ENCODE data around the gene GUK1. TPM values are rescaled to one million over a fixed set of nuclear protein-coding genes. Genes with fewer than 3 reads are reported as not detected.
A peak's percentile ranks its signal among the peaks of the same experiment; 100 is the strongest.

GUK1 gene
- total and polyA plus RNA-seq, 2 of the 4 experiments (the other 2 are of a cell fraction), result 465 to 548 TPM

DNA sequence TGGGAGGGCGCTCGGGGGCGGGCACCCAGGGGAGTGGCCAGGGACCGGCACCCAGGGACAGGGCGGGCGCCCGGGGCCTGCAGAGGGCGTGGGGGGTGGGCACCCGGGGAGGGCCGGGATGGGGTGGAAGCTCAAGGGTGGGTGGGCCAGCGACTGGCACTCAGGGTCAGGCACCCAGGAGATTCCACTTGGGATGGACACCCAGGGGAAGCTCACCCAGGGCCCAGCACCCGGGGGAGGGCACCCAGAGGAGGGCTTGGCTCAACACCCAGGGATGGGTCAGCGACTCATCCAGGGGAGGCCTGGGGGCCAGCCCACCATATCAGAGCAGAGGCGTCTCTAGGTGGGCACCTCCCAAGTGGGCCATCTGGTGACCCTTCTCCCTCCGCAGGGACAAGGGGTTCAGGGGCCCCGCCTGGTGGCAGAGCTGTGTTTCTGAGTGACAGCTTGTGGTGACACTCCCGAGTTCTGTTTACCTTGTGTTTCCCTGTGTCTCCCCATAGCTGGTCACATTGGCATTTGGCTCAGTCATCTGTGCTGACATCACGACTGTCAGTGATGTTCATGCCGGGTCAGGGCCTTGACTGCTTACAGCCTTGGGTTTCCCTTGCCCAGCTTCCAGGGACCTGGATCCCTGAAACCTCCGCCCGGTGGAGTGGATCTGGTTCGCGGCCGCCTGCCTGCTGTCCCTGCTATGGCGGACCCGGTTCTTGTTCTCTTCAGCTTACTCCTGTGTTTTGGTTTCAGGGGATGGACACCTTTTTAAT lies 26.3 kb downstream of the GUK1 start (continued):
- TF ChIP-seq RAD21 (IDR thresholded peaks at IDR 0.05; ENCODE audit: low read length) (no peak; the same call in 1 of the 2 replicates), FOS (IDR thresholded peaks at IDR 0.05; ENCODE audit: low read depth, low read length) (peak; percentile 32; the same call in 1 of the 2 replicates), CHD1 (IDR thresholded peaks at IDR 0.05; ENCODE audit: low read depth, low read length) (no peak; the same call in 1 of the 2 replicates)

DNA sequence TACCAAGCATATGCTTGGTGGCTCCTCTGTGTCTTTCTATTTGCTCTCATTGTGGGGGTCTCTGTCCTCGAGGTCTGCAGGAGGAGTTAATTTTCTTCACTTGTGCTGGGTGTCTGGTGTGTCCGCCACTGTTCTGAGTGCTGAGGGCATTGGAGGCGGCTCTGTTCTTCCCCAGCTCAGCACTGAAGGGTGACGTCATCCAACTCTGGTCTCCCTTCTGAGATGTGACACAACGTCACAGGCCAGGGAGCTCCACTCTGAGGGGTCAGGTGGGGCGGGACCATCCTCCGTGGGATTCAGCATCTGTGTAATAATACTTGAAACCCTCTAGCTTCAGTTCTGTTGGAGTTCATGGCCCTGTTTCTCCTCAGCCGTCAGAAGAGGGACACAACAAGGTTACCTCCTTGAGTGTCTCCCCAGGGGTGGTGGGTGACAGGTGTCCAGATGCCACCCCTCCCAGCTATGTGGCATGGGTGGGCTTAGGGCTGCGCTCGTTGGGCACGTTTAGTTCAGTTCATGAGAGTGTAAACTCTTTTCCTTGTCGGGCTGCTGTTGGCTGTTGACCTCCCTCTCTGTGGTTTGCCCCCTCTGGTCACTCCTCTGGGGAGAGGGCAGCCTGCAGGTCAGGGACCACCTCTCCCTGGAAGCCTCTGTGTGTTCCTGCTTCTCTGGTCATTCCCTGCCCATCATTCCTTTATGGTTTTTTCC lies 28.6 kb downstream of the GUK1 start:
- no TSS peak for BruUV-seq (replicated peaks)
- in situ Hi-C loops (cut with MboI; ENCODE audit: low sequenced_read_pairs), result no loop called here
- TF ChIP-seq, protein P1, sequence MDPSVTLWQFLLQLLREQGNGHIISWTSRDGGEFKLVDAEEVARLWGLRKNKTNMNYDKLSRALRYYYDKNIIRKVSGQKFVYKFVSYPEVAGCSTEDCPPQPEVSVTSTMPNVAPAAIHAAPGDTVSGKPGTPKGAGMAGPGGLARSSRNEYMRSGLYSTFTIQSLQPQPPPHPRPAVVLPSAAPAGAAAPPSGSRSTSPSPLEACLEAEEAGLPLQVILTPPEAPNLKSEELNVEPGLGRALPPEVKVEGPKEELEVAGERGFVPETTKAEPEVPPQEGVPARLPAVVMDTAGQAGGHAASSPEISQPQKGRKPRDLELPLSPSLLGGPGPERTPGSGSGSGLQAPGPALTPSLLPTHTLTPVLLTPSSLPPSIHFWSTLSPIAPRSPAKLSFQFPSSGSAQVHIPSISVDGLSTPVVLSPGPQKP (IDR thresholded peaks at IDR 0.05; ENCODE audit: borderline replicate concordance, low read depth, low read length), result no peak
- TF ChIP-seq CHD1 (IDR thresholded peaks at IDR 0.05; ENCODE audit: low read depth, low read length), result no peak
- TF ChIP-seq, protein P2, sequence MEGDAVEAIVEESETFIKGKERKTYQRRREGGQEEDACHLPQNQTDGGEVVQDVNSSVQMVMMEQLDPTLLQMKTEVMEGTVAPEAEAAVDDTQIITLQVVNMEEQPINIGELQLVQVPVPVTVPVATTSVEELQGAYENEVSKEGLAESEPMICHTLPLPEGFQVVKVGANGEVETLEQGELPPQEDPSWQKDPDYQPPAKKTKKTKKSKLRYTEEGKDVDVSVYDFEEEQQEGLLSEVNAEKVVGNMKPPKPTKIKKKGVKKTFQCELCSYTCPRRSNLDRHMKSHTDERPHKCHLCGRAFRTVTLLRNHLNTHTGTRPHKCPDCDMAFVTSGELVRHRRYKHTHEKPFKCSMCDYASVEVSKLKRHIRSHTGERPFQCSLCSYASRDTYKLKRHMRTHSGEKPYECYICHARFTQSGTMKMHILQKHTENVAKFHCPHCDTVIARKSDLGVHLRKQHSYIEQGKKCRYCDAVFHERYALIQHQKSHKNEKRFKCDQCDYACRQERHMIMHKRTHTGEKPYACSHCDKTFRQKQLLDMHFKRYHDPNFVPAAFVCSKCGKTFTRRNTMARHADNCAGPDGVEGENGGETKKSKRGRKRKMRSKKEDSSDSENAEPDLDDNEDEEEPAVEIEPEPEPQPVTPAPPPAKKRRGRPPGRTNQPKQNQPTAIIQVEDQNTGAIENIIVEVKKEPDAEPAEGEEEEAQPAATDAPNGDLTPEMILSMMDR (conservative IDR thresholded peaks at IDR 0.05; ENCODE audit: low read depth, low read length), result no peak
- TF ChIP-seq BHLHE40 (IDR thresholded peaks at IDR 0.05; ENCODE audit: low read depth, low read length), result no peak
- no peak for TF ChIP-seq POLR2A (IDR thresholded peaks at IDR 0.05; ENCODE audit: low read depth, low read length)
- TF ChIP-seq CEBPB (IDR thresholded peaks at IDR 0.05; ENCODE audit: low read depth, low read length), result no peak
- TF ChIP-seq, protein P3, sequence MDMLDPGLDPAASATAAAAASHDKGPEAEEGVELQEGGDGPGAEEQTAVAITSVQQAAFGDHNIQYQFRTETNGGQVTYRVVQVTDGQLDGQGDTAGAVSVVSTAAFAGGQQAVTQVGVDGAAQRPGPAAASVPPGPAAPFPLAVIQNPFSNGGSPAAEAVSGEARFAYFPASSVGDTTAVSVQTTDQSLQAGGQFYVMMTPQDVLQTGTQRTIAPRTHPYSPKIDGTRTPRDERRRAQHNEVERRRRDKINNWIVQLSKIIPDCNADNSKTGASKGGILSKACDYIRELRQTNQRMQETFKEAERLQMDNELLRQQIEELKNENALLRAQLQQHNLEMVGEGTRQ (IDR thresholded peaks at IDR 0.05; ENCODE audit: low read depth, low read length), result no peak
- no peak for TF ChIP-seq MAFK (IDR thresholded peaks at IDR 0.05; ENCODE audit: low read depth, low read length)
- no peak for TF ChIP-seq RCOR1 (IDR thresholded peaks at IDR 0.05; ENCODE audit: insufficient replicate concordance, low read length)

More for the DNA sequence above, 28.6 kb downstream of the GUK1 start:
- DNase-seq (no peak), ATAC-seq (ENCODE audit: low read depth) (no peak)
- Histone ChIP-seq H2BK120ac (ENCODE audit: low read depth, low read length) (no peak overlapping the region), H3K4me3 (ENCODE audit: insufficient read depth, low read depth, low read length) (no peak overlapping the region), H3K27me3 (ENCODE audit: control insufficient read depth, insufficient read depth, low read length) (no peaks in the 10 kb centered on the region), H2BK15ac (ENCODE audit: low read depth, low read length) (no peak overlapping the region), H3K9me1 (ENCODE audit: insufficient read depth, low read length) (0 out of 2 replicates have a peak, but pooled peaks cover 11% of the 10 kb centered on the region), H3K27ac (ENCODE audit: insufficient read depth, low read length) (no peak overlapping the region), H3K23ac (ENCODE audit: low read depth, low read length) (no peak overlapping the region), H4K8ac (ENCODE audit: low read depth in 2 of 2, low read length in 2 of 2) (no peak overlapping the region), H3K56ac (ENCODE audit: extremely low read depth, insufficient read depth, low read length) (no peak overlapping the region), H3K9me3 (ENCODE audit: control insufficient read depth, insufficient read depth, low read length) (no peaks in the 10 kb centered on the region), H4K5ac (ENCODE audit: low read depth, low read length) (no peak overlapping the region), H2BK5ac (ENCODE audit: low read depth, low read length, poor library complexity, severe bottlenecking) (no peak overlapping the region), H2BK20ac (ENCODE audit: low read depth, low read length) (no peak overlapping the region), H3K4me2 (ENCODE audit: low read depth, low read length) (no peak overlapping the region), H3K4ac (ENCODE audit: low read depth, low read length) (no peak overlapping the region), H3K79me1 (ENCODE audit: low read depth in 1 of 2, low read length in 2 of 2) (peaks cover 10 to 49% of the 10 kb centered on the region in 2 experiments), H2AFZ (replicated peaks; ENCODE audit: low read length, poor library complexity) (no peak overlapping the region), H3K4me1 (ENCODE audit: control insufficient read depth, insufficient read depth, low read length) (peaks cover 6% of the 10 kb centered on the region), H2AK5ac (ENCODE audit: low read depth, low read length) (no peak overlapping the region), H3K36me3 (ENCODE audit: control insufficient read depth, insufficient read depth, low read length) (0 out of 2 replicates have a peak, but pooled peaks cover 2% of the 10 kb centered on the region), H3K18ac (ENCODE audit: low read depth, low read length) (no peak overlapping the region), H3K14ac (replicated peaks; ENCODE audit: low read depth, low read length) (no peak overlapping the region), H3K9ac (ENCODE audit: low read depth, low read length) (no peak overlapping the region), H4K20me1 (ENCODE audit: insufficient read depth, low read length) (peaks cover 4% of the 10 kb centered on the region), H2AK9ac (replicated peaks; ENCODE audit: low read depth, low read length, poor library complexity) (no peak overlapping the region), H4K91ac (ENCODE audit: insufficient read depth, low read depth, low read length) (no peak overlapping the region)
- 90% methylated on average over 2 of the region's 12 CpGs; no CpG with 5 or more reads in 1 of the 2 experiments for WGBS, 2 experiments (ENCODE audit: extremely low coverage in 2 of 2, insufficient read length in 1 of 2)
- intact Hi-C loops (cut with micrococcal nuclease), result no loop called here
- CTCF ChIA-PET, result interaction anchor here (0.6 to 1.4 kb wide), 2 partner anchors 11 to 82 kb away, joined by 3 read pairs; no protein-coding TSS in a partner anchor
- dilution Hi-C loops (cut with HindIII; ENCODE audit: low sequenced_read_pairs, unreplicated experiment), result no loop called here
- POLR2A ChIA-PET (ENCODE audit: unreplicated experiment), result no interaction called here
